HepG2 (cell line): ENCODE data around the gene CMTM2. TPM values are rescaled to one million over a fixed set of nuclear protein-coding genes. Genes with fewer than 3 reads are reported as not detected.

Experiments used
- DNMT3B ChIP-seq: conservative IDR thresholded peaks from 2 replicates; pipeline ENCODE4 v1.6.1; 2016; ENCODE audit warnings: missing biosample characterization, control low read depth
- KMT2B ChIP-seq: IDR thresholded peaks from 2 replicates; pipeline ENCODE4 v1.6.1; 2016; ENCODE audit warnings: missing genetic modification reagents, missing compliant biosample characterization
- NCOR1 ChIP-seq: fragments of 200-600 bp; sonication (generic); IDR thresholded peaks from 2 replicates; pipeline ENCODE4 v1.7.0; 2017; ENCODE audit warnings: antibody characterized with exemption, low read length, borderline replicate concordance
- NONO ChIP-seq, 2 experiments: fragments of 450-650 bp in 1 of 2; sonication (generic) in 1 of 2; formaldehyde crosslinking in 1 of 2; IDR thresholded peaks in 1 of 2; conservative IDR thresholded peaks in 1 of 2; 2 replicates each; pipeline versions ENCODE4 v1.6.1 to v1.8.0; 2017 to 2022; ENCODE audit warnings: mild to moderate bottlenecking in 1 of 2, missing genetic modification reagents in 1 of 2, moderate library complexity in 1 of 2
- SRF ChIP-seq: IDR thresholded peaks from 2 replicates; pipeline ENCODE4 v1.6.1; 2011; ENCODE audit warnings: mild to moderate bottlenecking, low read depth, low read length, moderate library complexity
- SYNCRIP ChIP-seq: fragments of 200-400 bp; formaldehyde crosslinking; IDR thresholded peaks from 2 replicates; pipeline ENCODE4 v1.6.1; 2018; ENCODE audit warnings: mild to moderate bottlenecking, low read depth, low read length; ENCODE audit not compliant: insufficient read depth
- XBP1 ChIP-seq: sonication (generic); formaldehyde crosslinking; IDR thresholded peaks from 2 replicates; pipeline ENCODE4 v1.5.0; 2020; ENCODE audit warnings: missing genetic modification reagents
- ZBTB3 ChIP-seq: sonication (generic); formaldehyde crosslinking; IDR thresholded peaks from 2 replicates; pipeline ENCODE4 v1.4.0; 2020; ENCODE audit warnings: low read depth, mild to moderate bottlenecking, moderate library complexity, missing genetic modification reagents, borderline replicate concordance
- ZMYM4 ChIP-seq: sonication (generic); formaldehyde crosslinking; IDR thresholded peaks from 2 replicates; pipeline ENCODE4 v1.8.1; 2023; ENCODE audit warnings: mild to moderate bottlenecking, missing genetic modification reagents
- ZNF10 ChIP-seq: sonication (generic); formaldehyde crosslinking; IDR thresholded peaks from 2 replicates; pipeline ENCODE4 v1.4.0; 2020; ENCODE audit warnings: mild to moderate bottlenecking, low read depth, missing genetic modification reagents, borderline replicate concordance
- ZNF143 ChIP-seq: sonication (generic); formaldehyde crosslinking; IDR thresholded peaks from 2 replicates; pipeline ENCODE4 v1.4.0; 2020; ENCODE audit warnings: missing genetic modification reagents
- ZNF251 ChIP-seq: sonication (generic); formaldehyde crosslinking; IDR thresholded peaks from 2 replicates; pipeline ENCODE4 v1.9.0; 2021; ENCODE audit warnings: mild to moderate bottlenecking, missing genetic modification reagents
- ZNF335 ChIP-seq: sonication (generic); formaldehyde crosslinking; IDR thresholded peaks from 2 replicates; pipeline ENCODE4 v1.4.0; 2020; ENCODE audit warnings: missing genetic modification reagents
- ZNF468 ChIP-seq: sonication (generic); formaldehyde crosslinking; IDR thresholded peaks from 2 replicates; pipeline ENCODE4 v1.8.0; 2022; ENCODE audit warnings: mild to moderate bottlenecking, moderate library complexity, missing genetic modification reagents
- ZNF562 ChIP-seq: sonication (generic); formaldehyde crosslinking; IDR thresholded peaks from 2 replicates; pipeline ENCODE4 v1.8.0; 2022; ENCODE audit warnings: missing genetic modification reagents, borderline replicate concordance
- ZNF629 ChIP-seq: sonication (generic); formaldehyde crosslinking; conservative IDR thresholded peaks from 2 replicates; pipeline ENCODE4 v1.5.0; 2020; ENCODE audit warnings: missing genetic modification reagents
- ZNF660 ChIP-seq: sonication (generic); formaldehyde crosslinking; IDR thresholded peaks from 2 replicates; pipeline ENCODE4 v1.5.1; 2020; ENCODE audit warnings: mild to moderate bottlenecking, low read depth, missing genetic modification reagents, borderline replicate concordance
- ZNF713 ChIP-seq: sonication (generic); formaldehyde crosslinking; IDR thresholded peaks from 2 replicates; pipeline ENCODE4 v1.4.0; 2020; ENCODE audit warnings: mild to moderate bottlenecking, missing genetic modification reagents
- ZNF724P ChIP-seq: sonication (generic); formaldehyde crosslinking; IDR thresholded peaks from 2 replicates; pipeline ENCODE4 v1.8.0; 2022; ENCODE audit warnings: missing genetic modification reagents, borderline replicate concordance
- ZNF737 ChIP-seq: sonication (generic); formaldehyde crosslinking; IDR thresholded peaks from 2 replicates; pipeline ENCODE4 v1.5.0; 2020; ENCODE audit warnings: missing genetic modification reagents, mild to moderate bottlenecking, borderline replicate concordance
- ZNF773 ChIP-seq: sonication (generic); formaldehyde crosslinking; IDR thresholded peaks from 2 replicates; pipeline ENCODE4 v1.4.0; 2020; ENCODE audit warnings: missing genetic modification reagents, borderline replicate concordance
- ZSCAN12 ChIP-seq: sonication (generic); formaldehyde crosslinking; IDR thresholded peaks from 2 replicates; pipeline ENCODE4 v1.9.0; 2021; ENCODE audit warnings: mild to moderate bottlenecking, missing genetic modification reagents
- ZSCAN9 ChIP-seq: IDR thresholded peaks from 2 replicates; pipeline ENCODE4 v1.6.1; 2016; ENCODE audit warnings: borderline replicate concordance
- polyA plus RNA-seq, 8 experiments: library from polyadenylated mRNA; depleted of rRNA in 3 of 8; stranded (reverse) in 7 of 8; unstranded in 1 of 8; fragments of >200 nt; fragmentation: Illumina TruSeq in 4 of 8; extraction: Trizol in 4 of 8; gene quantifications; 2 replicates each; pipeline versions ENCODE4 v1.2.1 to v1.2.3, GENCODE V29; 2011 to 2016; ENCODE audit warnings: low read depth in 4 of 8, missing spikeins in 1 of 8, mixed read lengths in 1 of 8; ENCODE audit not compliant: insufficient read depth in 1 of 8
- total RNA-seq, 5 experiments: library from RNA; depleted of rRNA; stranded (reverse); fragments of >200 nt; fragmentation: Illumina TruSeq; extraction: Trizol; gene quantifications; 2 replicates each; pipeline ENCODE4 v1.2.3, GENCODE V29; 2016; ENCODE audit warnings: low read depth in 1 of 5
- TF ChIP-seq, protein P1 (sequence below): IDR thresholded peaks from 2 replicates; pipeline ENCODE4 v1.6.1; 2016; ENCODE audit warnings: mild to moderate bottlenecking, missing biosample characterization, missing genetic modification reagents
- TF ChIP-seq, protein P2 (sequence below): sonication (generic); formaldehyde crosslinking; conservative IDR thresholded peaks from 2 replicates; pipeline ENCODE4 v1.8.0; 2022; ENCODE audit warnings: missing genetic modification reagents
- TF ChIP-seq, protein P3 (sequence below): sonication (generic); formaldehyde crosslinking; IDR thresholded peaks from 2 replicates; pipeline ENCODE4 v1.4.0; 2020; ENCODE audit warnings: missing genetic modification reagents

The CMTM2 gene
- total and polyA plus RNA-seq, 2 of the 13 experiments (the other 11 are each of a cell fraction or from before 2014, with no cell fraction given) = not detected

DNA sequence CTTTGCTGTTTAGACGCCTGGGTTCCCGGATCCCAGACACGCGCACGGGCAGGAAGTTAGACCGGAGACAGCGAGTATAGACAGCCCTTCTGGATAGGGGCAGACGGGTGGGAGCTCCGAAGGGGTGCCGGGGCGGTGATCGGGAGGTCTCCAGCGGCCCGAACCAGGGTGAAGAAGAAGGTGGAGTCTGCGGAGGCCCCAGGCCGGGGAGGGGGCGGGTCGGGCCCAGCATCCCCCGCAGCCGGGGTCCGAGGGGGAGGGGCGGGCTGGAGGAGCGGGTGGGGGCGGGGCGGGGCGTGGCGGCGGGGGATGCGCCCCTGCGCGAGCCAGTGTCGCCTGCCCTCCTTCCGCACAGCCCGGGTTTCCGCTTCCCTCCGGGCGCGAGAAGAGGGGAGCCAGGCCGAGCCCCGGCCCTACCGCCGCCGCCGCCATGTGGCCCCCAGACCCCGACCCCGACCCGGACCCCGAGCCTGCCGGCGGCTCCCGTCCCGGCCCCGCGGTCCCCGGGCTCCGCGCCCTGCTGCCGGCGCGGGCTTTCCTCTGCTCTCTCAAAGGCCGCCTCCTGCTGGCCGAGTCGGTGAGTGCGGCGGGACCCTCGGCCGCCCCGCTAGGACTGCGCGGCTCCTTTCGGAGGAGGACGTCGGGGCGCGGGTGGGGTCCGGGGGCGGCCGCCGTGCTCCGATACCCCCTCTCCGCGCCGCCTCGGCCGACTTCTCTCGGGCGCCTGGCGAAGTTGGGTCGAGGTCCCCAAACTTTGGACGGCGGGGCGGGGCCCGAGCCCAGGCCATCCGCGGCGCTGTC lies 25.3 kb downstream of the CMTM2 start, which contains the start of gene CMTM3 (continued):
- TF ChIP-seq SYNCRIP = no peak
- peak; percentile 35; the same call in 1 of the 2 replicates for TF ChIP-seq ZMYM4
- TF ChIP-seq DNMT3B = no peak
- TF ChIP-seq, protein P1, sequence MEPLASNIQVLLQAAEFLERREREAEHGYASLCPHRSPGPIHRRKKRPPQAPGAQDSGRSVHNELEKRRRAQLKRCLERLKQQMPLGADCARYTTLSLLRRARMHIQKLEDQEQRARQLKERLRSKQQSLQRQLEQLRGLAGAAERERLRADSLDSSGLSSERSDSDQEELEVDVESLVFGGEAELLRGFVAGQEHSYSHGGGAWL (CRISPR knock-in tag) = no peak
- TF ChIP-seq SRF = no peak
- TF ChIP-seq ZNF562 (CRISPR knock-in tag) = no peak
- TF ChIP-seq ZNF737 (CRISPR knock-in tag) = no peak
- no peak; the same call in 1 of the 2 replicates for TF ChIP-seq ZSCAN9 (CRISPR knock-in tag)
- TF ChIP-seq ZNF251 (CRISPR knock-in tag) = no peak
- no peak for TF ChIP-seq ZNF10 (CRISPR knock-in tag)
- no peak for TF ChIP-seq ZNF724P (CRISPR knock-in tag)
- TF ChIP-seq, protein P2, sequence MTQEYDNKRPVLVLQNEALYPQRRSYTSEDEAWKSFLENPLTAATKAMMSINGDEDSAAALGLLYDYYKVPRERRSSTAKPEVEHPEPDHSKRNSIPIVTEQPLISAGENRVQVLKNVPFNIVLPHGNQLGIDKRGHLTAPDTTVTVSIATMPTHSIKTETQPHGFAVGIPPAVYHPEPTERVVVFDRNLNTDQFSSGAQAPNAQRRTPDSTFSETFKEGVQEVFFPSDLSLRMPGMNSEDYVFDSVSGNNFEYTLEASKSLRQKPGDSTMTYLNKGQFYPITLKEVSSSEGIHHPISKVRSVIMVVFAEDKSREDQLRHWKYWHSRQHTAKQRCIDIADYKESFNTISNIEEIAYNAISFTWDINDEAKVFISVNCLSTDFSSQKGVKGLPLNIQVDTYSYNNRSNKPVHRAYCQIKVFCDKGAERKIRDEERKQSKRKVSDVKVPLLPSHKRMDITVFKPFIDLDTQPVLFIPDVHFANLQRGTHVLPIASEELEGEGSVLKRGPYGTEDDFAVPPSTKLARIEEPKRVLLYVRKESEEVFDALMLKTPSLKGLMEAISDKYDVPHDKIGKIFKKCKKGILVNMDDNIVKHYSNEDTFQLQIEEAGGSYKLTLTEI (CRISPR knock-in tag) = no peak
- TF ChIP-seq ZNF629 = no peak
- TF ChIP-seq KMT2B (CRISPR knock-in tag) = peak; percentile 44
- no peak for TF ChIP-seq ZNF335
- no peak; the same call in 1 of the 2 replicates for TF ChIP-seq ZBTB3 (CRISPR knock-in tag)
- TF ChIP-seq ZNF773 (CRISPR knock-in tag) = no peak
- TF ChIP-seq, protein P3, sequence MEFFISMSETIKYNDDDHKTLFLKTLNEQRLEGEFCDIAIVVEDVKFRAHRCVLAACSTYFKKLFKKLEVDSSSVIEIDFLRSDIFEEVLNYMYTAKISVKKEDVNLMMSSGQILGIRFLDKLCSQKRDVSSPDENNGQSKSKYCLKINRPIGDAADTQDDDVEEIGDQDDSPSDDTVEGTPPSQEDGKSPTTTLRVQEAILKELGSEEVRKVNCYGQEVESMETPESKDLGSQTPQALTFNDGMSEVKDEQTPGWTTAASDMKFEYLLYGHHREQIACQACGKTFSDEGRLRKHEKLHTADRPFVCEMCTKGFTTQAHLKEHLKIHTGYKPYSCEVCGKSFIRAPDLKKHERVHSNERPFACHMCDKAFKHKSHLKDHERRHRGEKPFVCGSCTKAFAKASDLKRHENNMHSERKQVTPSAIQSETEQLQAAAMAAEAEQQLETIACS (CRISPR knock-in tag) = 0 out of 2 replicates have a peak, but pooled peaks have one; percentile 36
- no peak for TF ChIP-seq ZNF468
- no peak for TF ChIP-seq ZNF660 (CRISPR knock-in tag)
- no peak; the same call in 1 of the 2 replicates for TF ChIP-seq ZNF143 (CRISPR knock-in tag)
- TF ChIP-seq ZNF713 = no peak
- TF ChIP-seq ZSCAN12 (CRISPR knock-in tag) = no peak
- TF ChIP-seq NONO (IDR thresholded peaks at IDR 0.05) = no peak
- TF ChIP-seq NONO (CRISPR knock-in tag; conservative IDR thresholded peaks at IDR 0.05) = no peak
- no peak for TF ChIP-seq XBP1 (CRISPR knock-in tag)
- TF ChIP-seq NCOR1 = no peak
